ENCODE results near the gene PLSCR5. TPM values are rescaled to one million over a fixed set of nuclear protein-coding genes. Genes with fewer than 3 reads are reported as not detected.

Gene PLSCR5
- total RNA-seq, 4 donors from 2014 or later: not detected

DNA sequence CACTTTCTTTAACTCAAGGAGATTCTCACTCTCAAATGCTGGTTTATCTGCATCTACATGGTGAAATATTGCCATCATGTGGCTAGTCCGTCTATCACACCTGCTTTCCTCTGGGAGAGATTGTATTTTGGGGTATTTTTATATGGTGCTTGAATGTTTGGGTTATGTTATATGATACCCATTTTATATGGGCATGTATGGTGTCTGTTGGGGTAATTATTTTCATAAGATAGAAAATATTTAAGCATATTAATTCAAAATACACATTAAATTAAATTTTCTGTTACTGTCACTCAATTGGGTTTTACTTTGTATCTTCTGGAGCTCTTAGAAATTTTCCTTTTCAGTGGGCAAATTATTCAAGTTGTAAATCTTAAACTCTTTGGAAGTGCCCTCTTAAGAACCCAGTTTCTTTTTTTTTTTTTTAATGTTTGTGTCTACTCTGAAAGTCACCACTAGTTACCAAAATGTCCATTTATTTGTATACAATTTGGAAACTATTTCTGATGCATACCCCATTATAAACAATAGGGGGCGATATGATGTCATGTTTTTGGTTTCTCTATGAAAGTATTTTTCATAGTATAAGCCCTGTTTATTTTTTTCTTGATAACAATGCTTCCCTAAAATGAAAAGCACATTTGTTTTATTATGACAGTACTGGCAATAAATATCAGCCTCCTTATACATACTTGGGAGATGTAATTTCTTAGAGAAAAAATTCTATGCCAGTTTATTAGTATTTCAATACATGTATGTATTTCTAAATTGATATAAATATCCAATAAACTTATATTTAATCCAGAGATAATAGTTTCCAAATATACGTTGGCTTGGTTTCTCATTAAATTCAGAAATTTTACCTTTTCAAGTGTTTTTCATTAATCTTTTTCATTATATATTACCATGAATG, 36.1 kb upstream of the PLSCR5 start:
- H3K4me3 ChIP-seq: no peak overlapping the region
- no peaks in the 10 kb centered on the region for H3K9me3 ChIP-seq
- no peaks in the 10 kb centered on the region for H3K36me3 ChIP-seq
- 24% methylated on average over 3 of the region's 3 CpGs for whole genome bisulfite sequencing
- H3K27me3 ChIP-seq: no peaks in the 10 kb centered on the region
- TF ChIP-seq POLR2AphosphoS5 (IDR thresholded peaks at IDR 0.05): no peak
- no peak for TF ChIP-seq POLR2A (IDR thresholded peaks at IDR 0.05; ENCODE audit: low read depth)
- TF ChIP-seq, protein P1, sequence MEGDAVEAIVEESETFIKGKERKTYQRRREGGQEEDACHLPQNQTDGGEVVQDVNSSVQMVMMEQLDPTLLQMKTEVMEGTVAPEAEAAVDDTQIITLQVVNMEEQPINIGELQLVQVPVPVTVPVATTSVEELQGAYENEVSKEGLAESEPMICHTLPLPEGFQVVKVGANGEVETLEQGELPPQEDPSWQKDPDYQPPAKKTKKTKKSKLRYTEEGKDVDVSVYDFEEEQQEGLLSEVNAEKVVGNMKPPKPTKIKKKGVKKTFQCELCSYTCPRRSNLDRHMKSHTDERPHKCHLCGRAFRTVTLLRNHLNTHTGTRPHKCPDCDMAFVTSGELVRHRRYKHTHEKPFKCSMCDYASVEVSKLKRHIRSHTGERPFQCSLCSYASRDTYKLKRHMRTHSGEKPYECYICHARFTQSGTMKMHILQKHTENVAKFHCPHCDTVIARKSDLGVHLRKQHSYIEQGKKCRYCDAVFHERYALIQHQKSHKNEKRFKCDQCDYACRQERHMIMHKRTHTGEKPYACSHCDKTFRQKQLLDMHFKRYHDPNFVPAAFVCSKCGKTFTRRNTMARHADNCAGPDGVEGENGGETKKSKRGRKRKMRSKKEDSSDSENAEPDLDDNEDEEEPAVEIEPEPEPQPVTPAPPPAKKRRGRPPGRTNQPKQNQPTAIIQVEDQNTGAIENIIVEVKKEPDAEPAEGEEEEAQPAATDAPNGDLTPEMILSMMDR (IDR thresholded peaks at IDR 0.05): peak; percentile 21 to 39 (median 33)
- no peak for TF ChIP-seq EP300 (IDR thresholded peaks at IDR 0.05)
- H3K27ac ChIP-seq (replicated peaks in 1 of 4): no peak overlapping the region
- no peak for DNase-seq (ENCODE audit: extremely low spot score)
- H3K4me1 ChIP-seq: no peaks in the 10 kb centered on the region
- intact Hi-C loops (cut with DNase I): loop anchor here (5.0 kb wide), 1 partner anchor 49 kb away; no protein-coding TSS in a partner anchor

DNA sequence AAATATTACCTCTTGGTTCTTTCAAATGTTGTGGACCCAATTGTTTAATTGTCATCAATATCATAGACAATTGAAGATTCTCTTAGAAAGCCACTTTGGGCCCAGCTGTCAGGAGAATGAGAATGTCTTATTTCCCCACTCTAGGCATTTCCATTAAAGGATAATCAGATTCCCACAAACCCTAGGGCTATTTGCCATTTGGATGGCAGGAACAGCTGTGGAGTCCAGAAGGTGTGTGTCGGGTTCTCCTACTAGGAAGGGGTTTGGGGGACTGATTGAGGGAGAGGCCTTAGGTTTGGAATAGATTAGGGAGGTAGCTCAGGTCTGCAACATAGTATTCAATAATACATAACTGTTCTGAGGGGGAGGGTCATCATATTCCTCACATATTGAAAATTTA, 35.2 kb upstream of the PLSCR5 start:
- Histone ChIP-seq H3K4me3 (no peak overlapping the region), H3K27ac (replicated peaks in 1 of 4) (no peak overlapping the region), H3K36me3 (no peaks in the 10 kb centered on the region), H3K4me1 (no peaks in the 10 kb centered on the region), H3K27me3 (no peaks in the 10 kb centered on the region), H3K9me3 (no peaks in the 10 kb centered on the region)
- TF ChIP-seq POLR2A (IDR thresholded peaks at IDR 0.05; ENCODE audit: low read depth): no peak
- TF ChIP-seq POLR2AphosphoS5 (IDR thresholded peaks at IDR 0.05): no peak
- TF ChIP-seq, protein P1 (IDR thresholded peaks at IDR 0.05): no peak
- TF ChIP-seq EP300 (IDR thresholded peaks at IDR 0.05): no peak
- 100% methylated on average over 1 of the region's 1 CpG for WGBS
- DNase-seq (ENCODE audit: extremely low spot score): no peak
- intact Hi-C loops (cut with DNase I): loop anchor here (5.0 kb wide), 1 partner anchor 48 kb away; no protein-coding TSS in a partner anchor

DNA sequence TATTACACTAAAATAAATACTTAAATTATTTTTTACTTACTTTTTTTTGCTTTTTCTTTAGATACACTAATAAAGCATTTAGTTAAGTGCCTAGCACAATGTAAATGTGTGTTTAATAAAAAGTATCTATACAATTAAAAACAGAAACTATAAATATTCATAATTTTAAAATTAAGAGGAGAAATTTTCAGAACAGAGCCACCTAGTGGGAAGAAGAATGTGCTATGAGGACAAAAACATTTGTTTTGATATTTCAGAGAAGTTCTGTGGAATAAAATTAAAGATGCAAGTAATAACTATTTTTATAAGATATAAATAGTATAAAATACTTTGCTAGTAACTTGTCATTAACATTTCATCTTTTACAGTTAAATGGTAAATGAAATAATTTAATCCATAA, 33.6 kb upstream of the PLSCR5 start:
- Histone ChIP-seq H3K36me3 (no peaks in the 10 kb centered on the region), H3K9me3 (no peaks in the 10 kb centered on the region), H3K27ac (replicated peaks in 1 of 4) (no peak overlapping the region), H3K4me3 (no peak overlapping the region), H3K27me3 (no peaks in the 10 kb centered on the region), H3K4me1 (no peaks in the 10 kb centered on the region)
- no peak for TF ChIP-seq POLR2AphosphoS5 (IDR thresholded peaks at IDR 0.05)
- TF ChIP-seq, protein P1 (IDR thresholded peaks at IDR 0.05): peak in 2 of 3 experiments; percentile 32 to 36
- TF ChIP-seq POLR2A (IDR thresholded peaks at IDR 0.05; ENCODE audit: low read depth): no peak
- intact Hi-C loops (cut with DNase I): no loop called here
- DNase-seq (ENCODE audit: extremely low spot score): no peak

DNA sequence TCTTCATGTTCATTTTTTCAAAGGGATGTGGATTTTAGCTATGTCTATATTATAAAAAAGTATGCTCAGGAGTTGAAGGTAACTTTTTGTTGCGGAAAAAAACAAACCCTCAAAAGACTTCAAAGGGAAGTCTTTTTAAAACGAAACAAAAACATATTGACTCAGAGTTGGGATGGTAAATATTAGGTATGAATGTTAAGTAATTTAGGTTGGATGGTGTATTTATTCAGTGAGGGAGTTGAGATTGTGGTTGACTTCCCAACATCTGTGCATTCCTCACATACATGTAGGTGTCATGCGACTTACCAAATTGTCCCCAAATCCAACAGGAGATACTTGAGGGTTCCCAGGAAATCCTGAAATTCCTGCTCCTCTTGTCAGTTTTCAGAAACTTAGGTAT, 32.7 kb upstream of the PLSCR5 start:
- no peaks in the 10 kb centered on the region for H3K4me1 ChIP-seq
- no peaks in the 10 kb centered on the region for H3K27me3 ChIP-seq
- no peak for DNase-seq (ENCODE audit: extremely low spot score)
- no peak overlapping the region for H3K4me3 ChIP-seq
- 92% methylated on average over 3 of the region's 3 CpGs for WGBS
- H3K9me3 ChIP-seq: no peaks in the 10 kb centered on the region
- no peak overlapping the region for H3K27ac ChIP-seq (replicated peaks in 1 of 4)
- intact Hi-C loops (cut with DNase I): no loop called here
- TF ChIP-seq POLR2AphosphoS5 (IDR thresholded peaks at IDR 0.05) (no peak), POLR2A (IDR thresholded peaks at IDR 0.05; ENCODE audit: low read depth) (no peak), EP300 (IDR thresholded peaks at IDR 0.05) (no peak)
- TF ChIP-seq, protein P1 (IDR thresholded peaks at IDR 0.05): no peak
- no peaks in the 10 kb centered on the region for H3K36me3 ChIP-seq
